ENCODE data around the gene ATP2A3.

The ATP2A3 gene

DNA sequence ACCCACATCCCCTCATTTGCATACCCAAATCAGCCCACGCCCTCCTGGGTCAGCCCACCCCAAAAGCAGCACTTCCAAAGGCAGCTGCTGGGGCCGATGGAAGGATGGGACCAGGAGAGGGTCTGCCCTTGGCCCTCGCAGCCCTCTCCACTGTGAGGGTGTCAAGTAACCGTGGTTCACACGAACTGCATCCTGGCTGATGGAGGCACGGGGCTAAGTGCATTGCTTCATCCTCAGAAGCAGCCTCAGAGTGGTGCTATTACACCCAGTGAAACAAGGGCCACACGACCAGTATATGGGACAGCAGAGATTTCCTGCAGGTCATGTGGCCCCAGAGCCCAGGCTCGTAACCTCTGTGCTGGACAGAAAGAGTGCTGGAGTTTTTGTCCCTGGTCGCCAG, 13.2 kb upstream of the ATP2A3 start:
- no peak overlapping the region for H3K4me3 ChIP-seq (replicated peaks; ENCODE audit: insufficient read depth, low read length)
- no peaks in the 10 kb centered on the region for H3K27me3 ChIP-seq (ENCODE audit: insufficient read depth, poor library complexity, severe bottlenecking)
- no peak for TF ChIP-seq REST (IDR thresholded peaks at IDR 0.05; ENCODE audit: insufficient replicate concordance, low read depth)
- no peak for TF ChIP-seq SPI1 (IDR thresholded peaks at IDR 0.05; ENCODE audit: borderline replicate concordance, low read depth)
- TF ChIP-seq, protein P1, sequence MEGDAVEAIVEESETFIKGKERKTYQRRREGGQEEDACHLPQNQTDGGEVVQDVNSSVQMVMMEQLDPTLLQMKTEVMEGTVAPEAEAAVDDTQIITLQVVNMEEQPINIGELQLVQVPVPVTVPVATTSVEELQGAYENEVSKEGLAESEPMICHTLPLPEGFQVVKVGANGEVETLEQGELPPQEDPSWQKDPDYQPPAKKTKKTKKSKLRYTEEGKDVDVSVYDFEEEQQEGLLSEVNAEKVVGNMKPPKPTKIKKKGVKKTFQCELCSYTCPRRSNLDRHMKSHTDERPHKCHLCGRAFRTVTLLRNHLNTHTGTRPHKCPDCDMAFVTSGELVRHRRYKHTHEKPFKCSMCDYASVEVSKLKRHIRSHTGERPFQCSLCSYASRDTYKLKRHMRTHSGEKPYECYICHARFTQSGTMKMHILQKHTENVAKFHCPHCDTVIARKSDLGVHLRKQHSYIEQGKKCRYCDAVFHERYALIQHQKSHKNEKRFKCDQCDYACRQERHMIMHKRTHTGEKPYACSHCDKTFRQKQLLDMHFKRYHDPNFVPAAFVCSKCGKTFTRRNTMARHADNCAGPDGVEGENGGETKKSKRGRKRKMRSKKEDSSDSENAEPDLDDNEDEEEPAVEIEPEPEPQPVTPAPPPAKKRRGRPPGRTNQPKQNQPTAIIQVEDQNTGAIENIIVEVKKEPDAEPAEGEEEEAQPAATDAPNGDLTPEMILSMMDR (IDR thresholded peaks at IDR 0.05; ENCODE audit: insufficient read depth, low read length), result no peak
- no peak for TF ChIP-seq POLR2AphosphoS5 (IDR thresholded peaks at IDR 0.05; ENCODE audit: low read depth)
- no peak for TF ChIP-seq GABPA (IDR thresholded peaks at IDR 0.05; ENCODE audit: low read depth)
- DNase-seq (ENCODE audit: low read depth in 1 of 2, low spot score in 1 of 2), result no peak
- no peak overlapping the region for H3K27ac ChIP-seq (replicated peaks)

DNA sequence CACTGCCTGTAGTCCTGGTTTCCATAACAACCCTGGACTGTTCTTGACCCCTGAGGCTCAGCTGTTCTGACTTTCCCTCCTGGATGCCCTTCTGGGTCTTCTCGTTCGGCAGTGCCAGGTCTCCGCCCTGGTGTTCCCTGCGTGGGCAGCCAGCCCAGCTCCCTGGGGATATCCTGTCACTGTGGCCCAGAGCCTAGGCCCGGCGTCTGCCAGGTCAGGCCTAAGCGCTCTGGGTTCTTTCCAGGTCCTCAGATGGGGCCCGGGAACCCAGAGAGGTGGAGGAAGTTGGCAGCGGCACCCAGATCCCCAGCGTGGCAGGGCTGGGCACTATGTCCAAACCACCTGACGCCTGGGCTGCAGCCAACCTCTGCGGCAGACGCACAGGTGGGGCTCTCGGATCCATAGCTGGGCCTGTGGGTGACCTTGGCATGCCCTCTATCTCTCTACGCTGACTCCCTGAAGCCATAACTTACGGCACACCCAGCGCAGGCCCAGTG, 12.5 kb upstream of the ATP2A3 start:
- H3K27me3 ChIP-seq (ENCODE audit: insufficient read depth, poor library complexity, severe bottlenecking), result no peaks in the 10 kb centered on the region
- DNase-seq (ENCODE audit: low read depth in 1 of 2, low spot score in 1 of 2), result no peak
- no peak overlapping the region for H3K27ac ChIP-seq (replicated peaks)
- TF ChIP-seq SPI1 (IDR thresholded peaks at IDR 0.05; ENCODE audit: borderline replicate concordance, low read depth) (no peak), POLR2AphosphoS5 (IDR thresholded peaks at IDR 0.05; ENCODE audit: low read depth) (no peak), REST (IDR thresholded peaks at IDR 0.05; ENCODE audit: insufficient replicate concordance, low read depth) (no peak), GABPA (IDR thresholded peaks at IDR 0.05; ENCODE audit: low read depth) (no peak)
- no peak overlapping the region for H3K4me3 ChIP-seq (replicated peaks; ENCODE audit: insufficient read depth, low read length)

- no peak for TF ChIP-seq GABPA (IDR thresholded peaks at IDR 0.05; ENCODE audit: low read depth)
- no peak for DNase-seq (ENCODE audit: low read depth in 1 of 2, low spot score in 1 of 2)
Measured at GRCh38 chr17:3974980-3975379, 10.7 kb upstream of the ATP2A3 start.

DNA sequence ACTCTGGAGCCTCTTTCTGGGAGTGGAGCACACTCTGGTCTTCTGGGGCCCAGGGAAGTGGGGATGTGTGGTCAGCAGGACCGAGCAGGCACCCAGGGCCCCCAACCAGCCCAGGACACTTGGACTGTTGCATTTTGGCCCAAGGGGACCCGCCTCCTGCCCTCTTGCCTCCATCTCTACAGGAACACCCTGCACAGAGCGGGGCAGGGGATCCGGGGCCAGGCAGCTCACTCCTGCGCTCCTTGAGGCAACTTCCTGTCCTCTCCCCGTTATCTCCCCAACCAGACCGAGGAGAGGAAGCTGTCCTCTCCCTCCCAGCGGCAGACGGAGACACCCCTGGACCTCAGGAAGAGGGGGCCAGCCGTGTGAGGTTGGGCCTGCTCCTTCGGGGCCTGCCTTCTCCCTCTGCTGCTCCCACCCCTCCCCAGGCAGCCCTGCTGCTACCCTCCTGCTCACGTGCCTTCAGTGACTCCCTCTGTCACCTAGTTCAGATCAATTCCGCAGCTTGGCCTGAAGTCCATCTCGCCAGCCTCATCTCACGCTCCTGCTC, 10.0 kb upstream of the ATP2A3 start:
- peak overlapping the region; percentile 29 for H3K27ac ChIP-seq (replicated peaks)
- peak; percentile 47; the same call in 1 of the 2 replicates for TF ChIP-seq POLR2AphosphoS5 (IDR thresholded peaks at IDR 0.05; ENCODE audit: low read depth)
- TF ChIP-seq GABPA (IDR thresholded peaks at IDR 0.05; ENCODE audit: low read depth), result peak; percentile 55; the same call in 1 of the 2 replicates
- no peak for TF ChIP-seq REST (IDR thresholded peaks at IDR 0.05; ENCODE audit: insufficient replicate concordance, low read depth)
- H3K4me3 ChIP-seq (replicated peaks; ENCODE audit: insufficient read depth, low read length), result no peak overlapping the region
- no peaks in the 10 kb centered on the region for H3K27me3 ChIP-seq (ENCODE audit: insufficient read depth, poor library complexity, severe bottlenecking)
- DNase-seq (ENCODE audit: low read depth in 1 of 2, low spot score in 1 of 2), result peak in 1 of 2 experiments; percentile 69

More at GRCh38 chr17:3974980-3975379, 10.7 kb upstream of the ATP2A3 start:
- Histone ChIP-seq H3K4me3 (replicated peaks; ENCODE audit: insufficient read depth, low read length) (no peak overlapping the region), H3K27me3 (ENCODE audit: insufficient read depth, poor library complexity, severe bottlenecking) (no peaks in the 10 kb centered on the region), H3K27ac (replicated peaks) (no peak overlapping the region)

Data from HL-60 (cell line).